GM18505 (cell line): ENCODE data around the gene TMEM238.

Experiments
- ATAC-seq: cut with Tn5 transposase; IDR thresholded peaks from one replicate; pipeline ENCODE4 v1.9.1; 2021; ENCODE audit not compliant: unreplicated experiment
- POLR2A ChIP-seq: IDR thresholded peaks from 4 replicates; pipeline ENCODE4 v1.6.1; 2011; ENCODE audit warnings: borderline replicate concordance; ENCODE audit not compliant: insufficient read depth, insufficient read length; ENCODE audit errors: extremely low read depth

Gene TMEM238

GRCh38 chr19:55350620-55351315, 33.3 kb downstream of the TMEM238 start:
- TF ChIP-seq POLR2A: no peak
- no peak for ATAC-seq

- ATAC-seq: no peak
- TF ChIP-seq POLR2A: no peak
These were observed 35.6 kb downstream of the TMEM238 start for GRCh38 chr19:55348317-55349034.

GRCh38 chr19:55347442-55348009, 36.6 kb downstream of the TMEM238 start:
- no peak for TF ChIP-seq POLR2A
- no peak for ATAC-seq

- no peak for ATAC-seq
- TF ChIP-seq POLR2A: no peak
These were observed 37.2 kb downstream of the TMEM238 start for GRCh38 chr19:55346725-55347441.

GRCh38 chr19:55345818-55346724, 38.0 kb downstream of the TMEM238 start:
- no peak for ATAC-seq
- TF ChIP-seq POLR2A: no peak

- no peak for TF ChIP-seq POLR2A
- ATAC-seq: no peak
These were observed 38.8 kb downstream of the TMEM238 start for GRCh38 chr19:55345101-55345817.

- no peak for TF ChIP-seq POLR2A
- ATAC-seq: no peak
These were observed 39.6 kb downstream of the TMEM238 start for GRCh38 chr19:55344444-55344843.

- ATAC-seq: no peak
- no peak for TF ChIP-seq POLR2A
These were observed 42.2 kb downstream of the TMEM238 start for GRCh38 chr19:55341595-55342531.

GRCh38 chr19:55341171-55341588, 42.9 kb downstream of the TMEM238 start:
- ATAC-seq: no peak
- TF ChIP-seq POLR2A: no peak

GRCh38 chr19:55340784-55341147, 43.3 kb downstream of the TMEM238 start:
- ATAC-seq: no peak
- no peak for TF ChIP-seq POLR2A
